ENCODE data around the gene SPACA4.
A peak's percentile ranks its signal among the peaks of the same experiment; 100 is the strongest.
"Not testable (repeated sequence)": the region's sequence is repeated elsewhere in the genome, so short reads cannot be mapped to it uniquely, and the experiment has no call there.

SPACA4 gene

GRCh38 chr19:48618916-48619691 is 12.6 kb downstream of the SPACA4 start, which contains the start of the genes RPL18 and SPHK2:
Gene RPL18, minus strand, starts transcription at chr19:48619178. Its CDS starts 35 bp downstream, at chr19:48619143.
Gene SPHK2, plus strand, starts transcription at chr19:48619506. Its CDS starts 1,009 bp downstream, at chr19:48620515.
- peak; percentile 98 for DNase-seq (ENCODE audit: low spot score)

GRCh38 chr19:48619692-48620585 is 13.4 kb downstream of the SPACA4 start:
- no peak for DNase-seq (ENCODE audit: low spot score)

GRCh38 chr19:48623556-48624066 is 17.1 kb downstream of the SPACA4 start:
- DNase-seq (ENCODE audit: low spot score): no peak

DNA sequence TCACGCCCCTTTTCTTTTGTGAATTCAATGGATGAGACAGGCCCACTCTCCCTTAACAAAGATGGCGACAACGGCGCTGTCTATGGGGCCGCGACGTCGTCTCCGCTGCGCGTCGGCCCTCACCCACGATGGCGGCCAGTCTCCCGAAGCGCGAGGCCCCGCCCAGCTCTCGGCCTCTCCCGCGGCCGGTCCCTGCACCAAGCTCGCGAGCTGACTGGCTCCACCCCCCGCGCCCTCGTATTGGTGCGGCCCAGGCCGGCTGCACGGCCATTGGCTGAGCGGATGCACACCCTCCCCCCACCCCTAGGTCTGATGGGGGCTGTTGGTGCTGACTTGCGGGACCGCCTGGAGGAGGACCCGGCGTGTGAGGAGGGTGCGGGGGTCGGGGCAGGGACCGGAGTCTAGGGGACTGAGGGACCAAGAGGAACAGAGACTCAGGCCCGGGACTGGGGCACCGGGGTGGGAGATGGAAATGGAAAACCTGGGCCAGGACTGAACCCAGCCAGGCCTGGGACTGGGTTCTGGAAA is 17.6 kb downstream of the SPACA4 start:
- peak; percentile 98 for DNase-seq (ENCODE audit: low spot score)

GRCh38 chr19:48624791-48625723 is 18.5 kb downstream of the SPACA4 start:
- no peak for DNase-seq (ENCODE audit: low spot score)

DNA sequence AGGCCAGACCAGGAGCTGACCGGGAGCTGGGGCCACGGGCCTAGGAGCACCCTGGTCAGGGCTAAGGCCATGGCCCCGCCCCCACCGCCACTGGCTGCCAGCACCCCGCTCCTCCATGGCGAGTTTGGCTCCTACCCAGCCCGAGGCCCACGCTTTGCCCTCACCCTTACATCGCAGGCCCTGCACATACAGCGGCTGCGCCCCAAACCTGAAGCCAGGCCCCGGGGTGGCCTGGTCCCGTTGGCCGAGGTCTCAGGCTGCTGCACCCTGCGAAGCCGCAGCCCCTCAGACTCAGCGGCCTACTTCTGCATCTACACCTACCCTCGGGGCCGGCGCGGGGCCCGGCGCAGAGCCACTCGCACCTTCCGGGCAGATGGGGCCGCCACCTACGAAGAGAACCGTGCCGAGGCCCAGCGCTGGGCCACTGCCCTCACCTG is 19.4 kb downstream of the SPACA4 start:
- no peak for DNase-seq (ENCODE audit: low spot score)

GRCh38 chr19:48627201-48627864 is 20.8 kb downstream of the SPACA4 start:
- no peak for DNase-seq (ENCODE audit: low spot score)

DNA sequence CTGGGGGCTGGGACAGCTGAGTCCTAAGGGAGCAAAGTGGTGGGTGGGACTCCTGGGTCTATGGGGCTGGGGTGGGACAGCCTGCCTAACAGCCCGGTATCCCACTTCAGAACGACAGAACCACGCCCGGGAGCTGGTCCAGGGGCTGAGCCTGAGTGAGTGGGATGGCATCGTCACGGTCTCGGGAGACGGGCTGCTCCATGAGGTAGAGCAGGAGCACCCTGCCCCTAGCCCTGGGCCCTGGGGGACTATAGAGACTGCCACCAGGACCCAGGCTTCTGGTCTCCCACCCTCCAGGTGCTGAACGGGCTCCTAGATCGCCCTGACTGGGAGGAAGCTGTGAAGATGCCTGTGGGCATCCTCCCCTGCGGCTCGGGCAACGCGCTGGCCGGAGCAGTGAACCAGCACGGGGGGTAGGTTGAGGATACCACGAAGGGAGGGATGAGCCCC is 21.3 kb downstream of the SPACA4 start:
- DNase-seq (ENCODE audit: low spot score): no peak

DNA sequence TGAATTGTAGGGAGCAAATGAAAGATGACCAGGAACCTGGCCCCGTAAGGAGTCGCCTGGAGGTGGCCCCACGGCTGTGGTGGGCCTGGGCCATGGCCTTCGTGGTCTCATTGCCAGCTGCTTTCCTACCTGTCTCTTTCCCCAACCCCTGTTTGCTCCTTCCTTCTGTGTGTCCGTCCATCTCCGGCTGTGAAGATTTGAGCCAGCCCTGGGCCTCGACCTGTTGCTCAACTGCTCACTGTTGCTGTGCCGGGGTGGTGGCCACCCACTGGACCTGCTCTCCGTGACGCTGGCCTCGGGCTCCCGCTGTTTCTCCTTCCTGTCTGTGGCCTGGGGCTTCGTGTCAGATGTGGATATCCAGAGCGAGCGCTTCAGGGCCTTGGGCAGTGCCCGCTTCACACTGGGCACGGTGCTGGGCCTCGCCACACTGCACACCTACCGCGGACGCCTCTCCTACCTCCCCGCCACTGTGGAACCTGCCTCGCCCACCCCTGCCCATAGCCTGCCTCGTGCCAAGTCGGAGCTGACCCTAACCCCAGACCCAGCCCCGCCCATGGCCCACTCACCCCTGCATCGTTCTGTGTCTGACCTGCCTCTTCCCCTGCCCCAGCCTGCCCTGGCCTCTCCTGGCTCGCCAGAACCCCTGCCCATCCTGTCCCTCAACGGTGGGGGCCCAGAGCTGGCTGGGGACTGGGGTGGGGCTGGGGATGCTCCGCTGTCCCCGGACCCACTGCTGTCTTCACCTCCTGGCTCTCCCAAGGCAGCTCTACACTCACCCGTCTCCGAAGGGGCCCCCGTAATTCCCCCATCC is 22.1 kb downstream of the SPACA4 start:
- no peak for DNase-seq (ENCODE audit: low spot score)

- DNase-seq (ENCODE audit: low spot score): no peak
Measured at GRCh38 chr19:48629297-48629598, 22.7 kb downstream of the SPACA4 start.

- no peak for DNase-seq (ENCODE audit: low spot score)
Measured at GRCh38 chr19:48629599-48630295, 23.2 kb downstream of the SPACA4 start.

DNA sequence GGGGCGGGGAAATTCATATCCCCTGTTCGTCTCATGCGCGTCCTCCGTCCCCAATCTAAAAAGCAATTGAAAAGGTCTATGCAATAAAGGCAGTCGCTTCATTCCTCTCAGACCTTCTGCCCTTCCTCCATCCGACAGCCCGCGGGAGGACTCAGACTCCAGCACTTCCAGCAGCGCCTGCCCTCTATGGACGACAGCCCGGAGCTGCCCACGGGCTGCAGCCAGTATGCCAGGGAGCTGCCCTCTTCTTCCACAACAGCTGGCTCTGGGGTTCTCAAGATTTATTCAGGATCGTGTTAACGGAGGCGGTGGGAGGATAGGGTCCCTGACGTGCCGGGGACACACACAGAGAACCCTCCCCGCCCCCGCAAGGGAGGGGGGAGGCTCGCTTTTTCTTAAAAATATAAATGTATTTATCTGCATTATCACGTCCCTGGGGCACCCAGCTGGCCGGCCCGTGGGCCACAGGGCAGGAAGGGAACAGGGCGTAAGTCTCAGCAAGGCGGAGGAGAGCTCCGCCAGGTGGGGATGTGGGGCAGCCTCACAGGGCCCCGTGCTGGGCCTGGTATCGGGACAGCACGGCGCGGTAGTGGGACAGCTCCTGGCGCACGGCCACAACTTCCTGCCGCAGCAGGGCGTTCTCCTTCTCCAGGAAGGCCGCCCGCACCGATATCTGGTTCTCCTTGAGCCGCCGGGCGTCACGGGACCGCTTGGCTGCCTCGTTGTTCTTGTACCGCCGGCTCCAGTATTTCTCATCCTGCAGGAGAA is 23.9 kb downstream of the SPACA4 start:
- DNase-seq (ENCODE audit: low spot score): peak; percentile 45

DNA sequence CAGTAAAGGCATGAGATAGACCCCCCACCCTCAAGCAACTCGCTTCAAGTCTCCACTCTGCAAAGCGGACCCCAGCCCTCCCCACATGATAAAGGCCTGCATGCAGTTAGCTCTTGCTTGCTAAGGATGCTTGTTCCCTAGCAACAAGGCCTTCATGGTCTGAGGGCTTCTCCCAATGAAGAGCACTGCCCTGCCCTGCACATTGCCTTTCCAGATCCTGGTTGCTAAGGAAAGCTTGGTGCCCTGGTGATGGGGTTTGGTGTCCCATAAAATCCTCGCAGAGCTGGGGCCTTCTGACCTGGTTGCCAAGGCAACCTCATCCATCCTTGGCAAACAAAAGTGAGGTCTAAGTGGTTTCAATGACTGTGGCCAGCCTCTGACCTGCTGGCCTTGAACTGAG is 24.7 kb downstream of the SPACA4 start:
- DNase-seq (ENCODE audit: low spot score): no peak

GRCh38 chr19:48632286-48632685 is 25.7 kb downstream of the SPACA4 start:
- not testable (repeated sequence) for DNase-seq (ENCODE audit: low spot score)

- DNase-seq (ENCODE audit: low spot score): no peak
Measured at GRCh38 chr19:48632692-48633147, 26.2 kb downstream of the SPACA4 start.

GRCh38 chr19:48633148-48634035 is 26.9 kb downstream of the SPACA4 start:
- no peak for DNase-seq (ENCODE audit: low spot score)

- no peak for DNase-seq (ENCODE audit: low spot score)
Measured at GRCh38 chr19:48634036-48634342, 27.4 kb downstream of the SPACA4 start.

Measured in kidney capillary endothelial cell (primary cell).